HepG2 (cell line): ENCODE data around the gene PCSK7. TPM values are rescaled to one million over a fixed set of nuclear protein-coding genes. Genes with fewer than 3 reads are reported as not detected.

Experiments
- ATAC-seq: fragments of 200-7000 bp; cut with Tn5 transposase; 3 replicates; pipeline ENCODE4 v1.9.1; 2020; ENCODE audit warnings: mild to moderate bottlenecking, moderate library complexity
- BruUV-seq: library from RNA; stranded (reverse); fragments of 400-500 nt; replicated peaks from 2 replicates; lab custom pipeline; 2021; lab: Mats Ljungman, UMichigan
- CTCF ChIA-PET: fragments of 300-600 bp; formaldehyde crosslinking; extraction: SDS; loops from one replicate; lab custom pipeline; 2021; ENCODE audit warnings: low total read pairs, inconsistent platforms, low intra/inter-chr PET ratio; lab: Yijun Ruan, JAX
- POLR2A ChIA-PET: fragments of 350-600 bp; sonication (Branson Sonifier 250); formaldehyde crosslinking; loops from one replicate; lab custom pipeline; 2020; ENCODE audit warnings: antibody characterized with exemption, inconsistent platforms; lab: Yijun Ruan, JAX
- DNase-seq: peaks from one replicate; pipeline ENCODE4 v3.0.0-alpha.2; 2015; ENCODE audit warnings: low spot score
- FAIRE-seq: peaks from 3 replicates; lab custom pipeline; 2011; peaks lifted over from hg19 to GRCh38; lab: Jason Lieb, UNC
- H2AFZ ChIP-seq: one replicate; pipeline ENCODE4 v1.6.1; 2011; ENCODE audit warnings: low read length, inconsistent platforms
- H3K27ac ChIP-seq: fragments of 300-600 bp; 3 replicates; pipeline ENCODE4 v1.8.0; 2011; ENCODE audit warnings: mixed run types, mild to moderate bottlenecking, mixed read lengths, low read length, inconsistent platforms; ENCODE audit not compliant: insufficient read depth; ENCODE audit errors: extremely low read length
- H3K27me3 ChIP-seq, 2 experiments: fragments of 200-600 bp in 1 of 2; 2 replicates in 1 of 2; 3 replicates in 1 of 2; pipeline versions ENCODE4 v1.6.0 to v1.8.0; 2011; ENCODE audit warnings: low read length in 2 of 2, mild to moderate bottlenecking in 2 of 2, moderate library complexity in 2 of 2, inconsistent platforms in 1 of 2; ENCODE audit not compliant: insufficient read depth in 2 of 2, control insufficient read depth in 1 of 2
- H3K36me3 ChIP-seq, 2 experiments: fragments of 200-600 bp in 1 of 2; replicated peaks in 1 of 2; 2 replicates in 1 of 2; 3 replicates in 1 of 2; pipeline versions ENCODE4 v1.5.1 to v1.8.0; 2011; ENCODE audit warnings: low read length in 2 of 2, inconsistent platforms in 1 of 2; ENCODE audit not compliant: insufficient read depth in 2 of 2, control insufficient read depth in 1 of 2
- H3K4me1 ChIP-seq: 2 replicates; pipeline ENCODE4 v1.5.1; 2012; ENCODE audit warnings: low read length, inconsistent platforms; ENCODE audit not compliant: insufficient read depth
- H3K4me2 ChIP-seq: 2 replicates; pipeline ENCODE4 v1.6.0; 2011; ENCODE audit warnings: low read depth, low read length, inconsistent platforms
- H3K4me3 ChIP-seq, 3 experiments: fragments of 200-600 bp in 1 of 3; sonication (generic), shearing (Covaris generic) in 1 of 3; replicated peaks in 1 of 3; 2 replicates each; pipeline ENCODE4 v1.5.1; 2011 to 2016; ENCODE audit warnings: low read length in 3 of 3, inconsistent platforms in 2 of 3, low read depth in 2 of 3, mild to moderate bottlenecking in 2 of 3, control low read depth in 1 of 3, mixed read lengths in 1 of 3; ENCODE audit not compliant: insufficient read depth in 1 of 3
- H3K79me2 ChIP-seq: one replicate; pipeline ENCODE4 v1.6.1; 2011; ENCODE audit warnings: low read length, inconsistent platforms; ENCODE audit not compliant: insufficient read depth
- H3K9ac ChIP-seq: 2 replicates; pipeline ENCODE4 v1.6.0; 2011; ENCODE audit warnings: mild to moderate bottlenecking, low read depth, low read length, inconsistent platforms; ENCODE audit not compliant: insufficient read depth
- H3K9me3 ChIP-seq: 2 replicates; pipeline ENCODE4 v1.5.1; 2012; ENCODE audit warnings: mild to moderate bottlenecking, low read length
- H4K20me1 ChIP-seq: 2 replicates; pipeline ENCODE4 v1.6.0; 2011; ENCODE audit warnings: inconsistent platforms, mild to moderate bottlenecking, low read length, moderate library complexity; ENCODE audit not compliant: insufficient read depth
- KDM3A ChIP-seq: IDR thresholded peaks from 2 replicates; pipeline ENCODE4 v1.6.1; 2018; ENCODE audit warnings: low read depth, missing compliant biosample characterization
- MAFK ChIP-seq, 2 experiments: IDR thresholded peaks in 1 of 2; conservative IDR thresholded peaks in 1 of 2; 2 replicates each; pipeline ENCODE4 v1.6.1; 2011; ENCODE audit warnings: improper control_type of control experiment in 2 of 2, low read length in 2 of 2
- POLR2G ChIP-seq: fragments of 200-400 bp; formaldehyde crosslinking; IDR thresholded peaks from 2 replicates; pipeline ENCODE4 v1.6.1; 2018; ENCODE audit warnings: mild to moderate bottlenecking, low read depth, low read length, moderate library complexity
- RARG ChIP-seq: sonication (generic); formaldehyde crosslinking; IDR thresholded peaks from 2 replicates; pipeline ENCODE4 v1.4.0; 2020; ENCODE audit warnings: low read depth, mild to moderate bottlenecking, missing genetic modification reagents
- RBM22 ChIP-seq: fragments of 200-400 bp; formaldehyde crosslinking; optimal IDR thresholded peaks from 2 replicates; pipeline ENCODE3; 2017; ENCODE audit warnings: mild to moderate bottlenecking, low read length, moderate library complexity
- ZNF7 ChIP-seq: IDR thresholded peaks from 2 replicates; pipeline ENCODE4 v1.6.1; 2016; ENCODE audit warnings: missing biosample characterization, missing genetic modification reagents
- ZSCAN29 ChIP-seq: sonication (generic); formaldehyde crosslinking; conservative IDR thresholded peaks from 2 replicates; pipeline ENCODE4 v1.4.0; 2020; ENCODE audit warnings: mild to moderate bottlenecking, missing genetic modification reagents
- WGBS: methylation state at CpG from one replicate; pipeline ENCODE4 v1.1.6; 2017; ENCODE audit warnings: low lambda C conversion rate; 5-methylcytosine and 5-hydroxymethylcytosine counted together
- in situ Hi-C: cut with HindIII; loops from 2 replicates; pipeline ENCODE4 v1.10.0; 2017; ENCODE audit warnings: low pct_unique_long_range_greater_than_20kb; ENCODE audit not compliant: extremely low pct_ligation_motif_present
- intact Hi-C: fragments of 100-400 bp; cut with micrococcal nuclease; formaldehyde crosslinking; loops from one replicate; pipeline ENCODE4 v1.10.0; 2022; ENCODE audit not compliant: unreplicated experiment
- polyA plus RNA-seq, 8 experiments: library from polyadenylated mRNA; depleted of rRNA in 3 of 8; stranded (reverse) in 7 of 8; unstranded in 1 of 8; fragments of >200 nt; fragmentation: Illumina TruSeq in 4 of 8; extraction: Trizol in 4 of 8; gene quantifications; 2 replicates each; pipeline versions ENCODE4 v1.2.1 to v1.2.3, GENCODE V29; 2011 to 2016; ENCODE audit warnings: low read depth in 4 of 8, missing spikeins in 1 of 8, mixed read lengths in 1 of 8; ENCODE audit not compliant: insufficient read depth in 1 of 8
- total RNA-seq, 5 experiments: library from RNA; depleted of rRNA; stranded (reverse); fragments of >200 nt; fragmentation: Illumina TruSeq; extraction: Trizol; gene quantifications; 2 replicates each; pipeline ENCODE4 v1.2.3, GENCODE V29; 2016; ENCODE audit warnings: low read depth in 1 of 5
- TF ChIP-seq, protein P1 (sequence below): IDR thresholded peaks from 2 replicates; pipeline ENCODE4 v1.6.1; 2016; ENCODE audit warnings: low read depth, control low read depth

PCSK7 gene
- total and polyA plus RNA-seq, 2 of the 13 experiments (the other 11 are each of a cell fraction or from before 2014, with no cell fraction given), result 13.4 to 13.8 TPM

GRCh38 chr11:117175104-117175503 is 56.8 kb downstream of the PCSK7 start:
- in situ Hi-C loops, result no loop called here
- FAIRE-seq (no peak), ATAC-seq (no peak), DNase-seq (no peak)
- Histone ChIP-seq H3K9me3 (no peaks in the 10 kb centered on the region), H3K4me1 (peaks cover 35% of the 10 kb centered on the region), H3K27ac (no peak overlapping the region), H3K4me2 (no peak overlapping the region), H4K20me1 (no peaks in the 10 kb centered on the region), H3K79me2 (peaks cover 3% of the 10 kb centered on the region), H2AFZ (no peak overlapping the region), H3K36me3 (peaks cover 0 to 9% of the 10 kb centered on the region in 2 experiments; a peak in 2 of 5 replicates), H3K27me3 (no peaks in the 10 kb centered on the region; a peak in 1 of 5 replicates), H3K9ac (no peak overlapping the region), H3K4me3 (no peak overlapping the region)
- intact Hi-C loops, result no loop called here
- 61% methylated on average over 6 of the region's 7 CpGs for WGBS
- POLR2A ChIA-PET, result interaction anchor here (2.9 kb wide), 1 partner anchor 31 kb away, joined by 9 read pairs; the partner anchor contains the start of gene PAFAH1B2
- no TSS peak for BruUV-seq
- CTCF ChIA-PET, result no interaction called here
- peak; percentile 67; the same call in 1 of the 2 replicates for TF ChIP-seq ZNF7 (CRISPR knock-in tag)
- no peak for TF ChIP-seq ZSCAN29 (CRISPR knock-in tag)
- TF ChIP-seq, protein P1, sequence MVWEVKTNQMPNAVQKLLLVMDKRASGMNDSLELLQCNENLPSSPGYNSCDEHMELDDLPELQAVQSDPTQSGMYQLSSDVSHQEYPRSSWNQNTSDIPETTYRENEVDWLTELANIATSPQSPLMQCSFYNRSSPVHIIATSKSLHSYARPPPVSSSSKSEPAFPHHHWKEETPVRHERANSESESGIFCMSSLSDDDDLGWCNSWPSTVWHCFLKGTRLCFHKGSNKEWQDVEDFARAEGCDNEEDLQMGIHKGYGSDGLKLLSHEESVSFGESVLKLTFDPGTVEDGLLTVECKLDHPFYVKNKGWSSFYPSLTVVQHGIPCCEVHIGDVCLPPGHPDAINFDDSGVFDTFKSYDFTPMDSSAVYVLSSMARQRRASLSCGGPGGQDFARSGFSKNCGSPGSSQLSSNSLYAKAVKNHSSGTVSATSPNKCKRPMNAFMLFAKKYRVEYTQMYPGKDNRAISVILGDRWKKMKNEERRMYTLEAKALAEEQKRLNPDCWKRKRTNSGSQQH (CRISPR knock-in tag), result no peak
- no peak for TF ChIP-seq RARG (CRISPR knock-in tag)
- TF ChIP-seq KDM3A (CRISPR knock-in tag), result no peak
- peak; percentile 45 for TF ChIP-seq RBM22
- TF ChIP-seq MAFK (conservative IDR thresholded peaks at IDR 0.05 in 1 of 2, IDR thresholded peaks at IDR 0.05 in 1 of 2; ENCODE audit: low read length in 2 of 2), result peak in 1 of 2 experiments; percentile 25; a peak in 1 of 4 replicates
- TF ChIP-seq POLR2G, result peak; percentile 36; the same call in 1 of the 2 replicates
